Measurements from ENCODE around the gene SLC12A7.

The SLC12A7 gene

GRCh38 chr5:1015507-1015906 lies 96.4 kb downstream of the SLC12A7 start:
- DNase-seq: no peak

- DNase-seq: no peak
These were observed 97.1 kb downstream of the SLC12A7 start for GRCh38 chr5:1014781-1015221.

- no peak for DNase-seq
These were observed 97.5 kb downstream of the SLC12A7 start for GRCh38 chr5:1014346-1014745.

GRCh38 chr5:1013948-1014301 lies 97.9 kb downstream of the SLC12A7 start:
- DNase-seq: no peak

- no peak for DNase-seq
These were observed 98.5 kb downstream of the SLC12A7 start for GRCh38 chr5:1013238-1013947.

- no peak for DNase-seq
These were observed 99.0 kb downstream of the SLC12A7 start for GRCh38 chr5:1012900-1013237.

GRCh38 chr5:1012313-1012841 lies 99.5 kb downstream of the SLC12A7 start:
- DNase-seq: no peak

GRCh38 chr5:1011741-1012312 lies 100.0 kb downstream of the SLC12A7 start:
- DNase-seq: no peak

GRCh38 chr5:1011226-1011631 lies 100.6 kb downstream of the SLC12A7 start:
- peak in 1 of 2 donors; percentile 2 for DNase-seq

- no peak for DNase-seq
These were observed 101.2 kb downstream of the SLC12A7 start for GRCh38 chr5:1010641-1011046.

- DNase-seq: no peak
These were observed 101.7 kb downstream of the SLC12A7 start for GRCh38 chr5:1010181-1010510.

GRCh38 chr5:1009359-1010180 lies 102.3 kb downstream of the SLC12A7 start:
- no peak for DNase-seq

GRCh38 chr5:1008451-1009358 lies 103.2 kb downstream of the SLC12A7 start, which contains the start of gene NKD2:
Gene NKD2 (plus strand): TSS chr5:1008802. CDS start chr5:1009058, 256 bp downstream.
- DNase-seq: peak in 1 of 2 donors; percentile 7

- DNase-seq: no peak
These were observed 104.0 kb downstream of the SLC12A7 start for GRCh38 chr5:1007681-1008450.

- no peak for DNase-seq
These were observed 104.6 kb downstream of the SLC12A7 start for GRCh38 chr5:1007221-1007680.

- no peak for DNase-seq
These were observed 105.2 kb downstream of the SLC12A7 start for GRCh38 chr5:1006656-1007071.

GRCh38 chr5:1005904-1006655 lies 105.8 kb downstream of the SLC12A7 start:
- DNase-seq: no peak

- no peak for DNase-seq
These were observed 106.5 kb downstream of the SLC12A7 start for GRCh38 chr5:1005249-1005851.

- peak in 1 of 2 donors; percentile 37 for DNase-seq
These were observed 107.2 kb downstream of the SLC12A7 start for GRCh38 chr5:1004461-1005248.

Measured in inflammatory macrophage treated with lipopolysaccharide for 1 hour (primary cell).